ENCODE data around the gene PITX2. TPM values are rescaled to one million over a fixed set of nuclear protein-coding genes. Genes with fewer than 3 reads are reported as not detected.

Gene PITX2
- polyA plus RNA-seq, 12 donors = 39.7 to 61.1 (median 43.7) TPM; not detected in 1

GRCh38 chr4:110639207-110640090 is 16.6 kb upstream of the PITX2 start:
- no peak for DNase-seq

DNA sequence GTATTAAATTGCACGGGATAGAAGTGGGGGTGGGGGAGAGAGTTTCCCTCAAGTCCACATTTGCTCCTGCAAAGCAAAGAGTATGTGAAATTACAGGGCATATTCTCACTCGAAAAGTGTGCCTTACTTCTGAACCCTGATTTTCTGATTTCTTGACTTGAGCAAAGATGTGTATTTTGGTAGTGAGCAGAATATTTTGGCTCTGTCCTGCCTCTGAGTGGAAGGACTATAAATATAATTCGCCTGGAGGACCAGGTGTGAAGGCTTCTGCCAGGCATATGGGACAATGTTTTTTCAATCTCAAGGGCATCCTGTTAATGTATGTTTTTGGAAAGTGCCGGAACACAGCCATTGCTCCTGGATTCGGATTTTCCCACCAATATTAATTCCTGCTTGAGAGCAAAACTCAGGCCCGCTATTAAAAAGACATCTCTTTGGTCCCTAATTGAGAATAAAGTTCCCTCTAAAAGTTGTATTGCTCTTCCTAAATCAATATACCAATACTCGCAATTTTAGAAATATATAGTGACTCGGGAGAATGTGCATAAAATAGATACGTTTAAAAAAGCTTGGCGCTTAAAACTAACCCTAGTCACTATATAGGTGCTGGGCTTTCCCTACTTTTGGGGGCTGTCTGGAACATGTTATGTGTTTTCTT is 15.3 kb upstream of the PITX2 start:
- DNase-seq = no peak

DNA sequence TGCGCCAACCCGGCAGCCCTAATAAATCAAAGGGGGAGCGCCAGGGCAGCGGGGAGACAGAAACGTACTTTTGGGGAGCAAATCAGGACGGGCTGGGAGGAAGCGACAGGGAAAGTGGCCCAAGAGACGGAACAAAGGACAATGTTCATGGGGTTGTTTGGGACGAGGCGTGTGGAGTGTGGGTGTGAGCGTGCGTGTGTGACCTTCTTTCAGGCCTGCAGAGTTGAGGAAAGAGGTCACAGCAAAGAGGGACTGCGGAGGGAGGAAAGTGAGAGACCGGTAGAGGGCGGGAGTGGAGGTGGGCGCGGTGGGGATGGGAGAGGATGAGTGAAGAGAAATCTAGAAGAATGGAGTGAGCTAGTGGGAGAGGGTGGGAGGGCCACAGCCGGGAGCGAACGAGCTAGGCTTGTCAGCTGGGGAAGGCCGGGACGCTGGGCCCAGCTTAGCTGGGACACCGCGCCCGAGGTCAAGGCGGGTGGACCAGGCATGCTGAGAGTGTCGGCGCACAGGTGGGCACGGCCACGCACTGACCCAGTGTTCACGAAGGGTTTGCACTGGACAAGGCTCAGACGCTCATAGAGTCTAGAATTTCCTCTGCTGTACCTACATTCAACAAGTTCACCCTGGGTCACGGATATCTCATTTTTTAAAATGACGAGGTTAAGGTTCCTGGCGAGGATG is 14.7 kb upstream of the PITX2 start:
- DNase-seq = no peak

- no peak for DNase-seq
Observed at GRCh38 chr4:110636680-110637407, 14.0 kb upstream of the PITX2 start.

DNA sequence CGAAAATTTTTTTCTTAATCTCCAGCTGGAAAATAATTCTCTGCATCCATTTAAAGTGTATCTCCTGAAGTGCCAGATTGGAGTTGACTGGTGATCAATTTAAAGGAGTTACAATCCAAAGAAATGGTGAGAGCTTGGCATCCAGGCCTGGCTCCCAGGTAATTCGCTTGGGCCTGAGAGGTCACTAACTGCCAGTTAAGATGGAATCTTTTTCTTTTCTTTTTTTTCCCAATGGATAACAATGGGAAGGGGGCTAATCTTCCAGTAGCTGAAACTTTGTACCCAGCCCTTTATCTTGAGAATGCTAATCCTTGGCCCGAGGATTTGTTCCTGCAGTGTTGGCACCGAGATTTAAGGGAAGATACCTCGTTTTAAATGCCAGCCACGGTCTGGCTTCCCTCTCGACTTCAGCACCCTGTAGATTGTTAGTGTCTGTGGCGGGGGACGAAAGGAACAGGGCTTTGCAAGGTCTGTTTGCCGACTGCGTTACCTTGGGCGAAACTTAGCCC is 13.3 kb upstream of the PITX2 start:
- DNase-seq = no peak

GRCh38 chr4:110635163-110635865 is 12.4 kb upstream of the PITX2 start:
- no peak for DNase-seq

- DNase-seq = no peak
Observed at GRCh38 chr4:110634350-110635162, 11.7 kb upstream of the PITX2 start.

- no peak for DNase-seq
Observed at GRCh38 chr4:110633358-110634341, 10.8 kb upstream of the PITX2 start.

DNA sequence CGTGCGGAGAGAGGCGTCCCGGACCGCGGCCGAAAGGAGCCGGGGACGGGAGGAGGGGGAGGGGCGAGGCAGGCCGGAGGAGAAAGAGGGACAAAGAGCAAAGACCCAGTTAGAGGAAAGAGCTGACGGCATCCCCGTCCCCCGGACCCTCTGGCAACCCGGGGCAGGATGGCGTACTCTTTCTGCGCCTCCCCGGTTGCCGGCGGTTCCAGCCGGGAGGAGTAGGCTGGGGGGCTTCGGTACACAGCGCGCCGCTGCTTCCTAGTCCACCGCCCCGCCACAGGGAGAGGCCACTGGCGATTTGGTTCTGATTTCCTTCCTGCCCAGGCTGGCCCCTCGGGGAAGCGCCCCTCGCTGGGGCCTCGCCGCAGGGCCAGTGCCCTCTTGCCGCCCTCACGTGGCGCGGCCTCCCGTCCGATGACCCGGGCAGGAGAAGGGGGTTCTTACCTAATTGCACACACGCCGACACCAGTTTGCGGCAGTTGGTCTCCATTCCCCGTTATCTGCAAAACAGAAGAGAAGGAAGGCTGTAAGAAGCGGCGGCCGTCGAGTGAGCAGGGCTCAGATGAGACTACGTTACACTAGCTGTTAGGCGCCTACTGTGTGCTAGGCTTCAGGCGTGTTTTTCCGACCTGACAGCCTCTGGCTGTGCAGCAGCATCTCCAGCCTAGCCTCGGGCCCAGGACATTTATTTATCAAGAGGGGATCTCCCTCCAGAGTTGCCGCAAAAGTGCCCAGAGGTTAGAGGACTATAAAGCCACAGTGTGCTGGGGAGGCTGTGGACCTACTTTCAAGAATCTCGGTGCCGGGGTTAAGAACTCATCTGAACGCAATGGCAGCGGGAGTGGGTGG is 9.9 kb upstream of the PITX2 start:
- no peak for DNase-seq

DNA sequence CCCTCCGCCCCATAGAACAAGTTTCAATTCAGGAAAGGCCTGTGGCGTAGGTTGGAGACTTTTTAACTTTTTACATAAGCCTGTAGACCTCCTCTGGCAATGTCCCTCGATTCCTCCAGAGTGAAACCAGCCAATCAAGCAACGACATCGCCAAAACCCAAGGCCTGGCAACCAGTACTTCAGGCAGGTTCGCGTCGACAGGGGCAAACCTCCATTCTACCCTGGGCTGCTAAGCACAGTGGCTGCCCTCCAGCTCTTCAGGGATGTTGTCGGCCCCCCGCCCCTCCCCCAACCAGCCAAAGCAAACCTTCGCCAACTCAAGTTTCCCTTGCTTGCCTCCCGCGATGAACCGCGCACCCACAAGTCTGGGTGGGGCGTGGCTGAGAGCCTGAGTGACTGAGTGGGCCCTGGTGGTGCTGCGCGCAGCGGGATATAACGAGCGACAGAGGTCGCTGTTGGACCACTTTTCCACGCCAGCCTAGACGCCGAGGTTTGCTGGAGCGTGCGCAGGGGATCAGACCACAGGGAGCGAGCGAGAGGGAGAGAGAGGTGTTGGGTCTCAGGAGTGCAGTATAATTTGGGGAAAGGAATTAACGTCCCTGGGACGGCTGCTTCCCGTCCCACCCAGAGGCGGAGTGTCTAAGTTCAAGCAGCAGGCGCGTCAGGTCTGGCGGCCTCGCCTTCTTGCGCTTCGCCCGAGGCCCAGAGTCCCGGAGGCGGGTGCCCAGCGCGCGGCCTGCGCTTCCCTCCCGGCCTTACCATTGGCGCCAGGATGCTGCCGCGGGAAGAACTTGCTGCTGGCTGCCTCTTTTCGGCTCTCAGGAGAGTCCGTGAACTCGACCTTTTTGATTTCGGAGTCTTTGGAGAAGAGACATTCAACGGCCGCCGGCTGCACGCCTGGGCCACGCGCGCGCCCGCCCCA is 9.0 kb upstream of the PITX2 start:
- peak; percentile 88 for DNase-seq

DNA sequence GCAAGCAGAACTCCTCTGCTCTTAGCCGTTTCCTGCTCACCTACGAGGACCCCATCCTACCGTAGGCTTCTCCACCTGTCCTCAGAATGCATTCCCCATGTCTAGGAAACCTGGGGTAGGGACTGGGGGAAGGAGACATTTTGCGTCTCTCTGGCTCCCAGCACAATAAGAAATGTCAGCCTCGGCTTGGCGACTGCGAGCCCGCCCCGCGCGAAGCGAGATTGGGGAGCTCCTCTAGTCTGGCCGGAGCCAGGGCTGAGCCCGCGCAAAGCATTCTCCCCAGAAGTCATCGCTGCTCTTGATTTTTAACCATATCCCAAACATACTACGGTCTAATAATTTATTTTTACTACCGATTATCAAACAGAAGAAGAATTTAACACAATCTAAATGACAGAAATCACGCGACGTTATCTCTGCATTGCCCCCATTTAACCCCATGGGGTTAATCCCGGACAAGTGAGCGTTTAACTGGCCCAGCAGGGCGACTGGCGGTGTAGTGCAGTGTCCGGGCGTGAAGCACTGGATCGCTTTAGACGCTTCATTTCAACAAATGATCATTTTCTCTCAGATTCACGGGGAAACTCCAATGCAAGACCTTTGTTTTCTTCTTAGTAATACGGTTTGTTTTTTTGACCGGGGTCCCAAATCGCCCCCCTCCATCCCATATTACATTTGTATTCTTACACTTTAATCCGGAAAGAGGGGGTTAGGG is 8.0 kb upstream of the PITX2 start:
- DNase-seq = no peak

DNA sequence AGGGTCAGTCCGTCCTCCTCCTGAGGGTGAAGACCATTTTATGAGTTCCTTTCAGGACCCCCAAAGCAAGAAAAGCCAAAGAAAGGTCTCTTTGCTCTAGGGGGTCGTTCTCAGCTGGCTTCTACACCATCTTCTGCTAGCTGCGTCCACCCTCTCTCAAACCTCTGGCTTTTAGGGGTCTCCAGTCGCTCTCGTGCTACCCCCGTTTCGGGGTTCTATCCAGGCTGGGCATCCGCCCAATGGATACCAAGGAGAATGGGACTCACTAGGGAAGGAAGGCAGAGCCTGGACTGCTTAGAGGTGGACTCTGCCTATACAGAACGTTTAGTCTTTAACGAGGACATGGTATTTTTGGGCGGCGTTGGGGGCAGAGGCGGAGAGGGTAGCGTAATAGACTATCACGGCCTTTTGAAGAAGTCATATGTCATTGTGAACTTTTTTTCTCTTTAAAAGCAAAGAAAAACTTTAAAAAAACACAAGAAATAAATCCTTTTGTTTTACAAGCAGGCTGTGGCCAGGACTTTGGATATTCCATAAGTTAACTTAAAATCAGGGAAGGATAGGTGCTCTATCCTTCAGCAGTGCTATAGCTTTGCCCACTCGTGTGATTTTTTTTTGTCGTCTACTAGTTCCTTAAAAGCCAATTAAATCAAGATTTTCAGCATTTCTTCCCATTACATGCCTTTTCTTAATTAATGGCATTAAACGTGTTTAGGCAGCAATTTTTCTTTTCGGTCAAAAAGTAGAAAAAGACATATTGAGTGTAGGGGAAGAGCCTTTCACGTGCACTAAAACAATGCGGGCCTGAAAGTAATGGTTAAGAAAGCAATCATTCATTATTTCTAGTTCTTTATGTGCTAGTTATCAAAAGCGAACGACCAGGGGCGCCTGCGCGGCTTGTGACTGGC is 7.2 kb upstream of the PITX2 start:
- no peak for DNase-seq

DNA sequence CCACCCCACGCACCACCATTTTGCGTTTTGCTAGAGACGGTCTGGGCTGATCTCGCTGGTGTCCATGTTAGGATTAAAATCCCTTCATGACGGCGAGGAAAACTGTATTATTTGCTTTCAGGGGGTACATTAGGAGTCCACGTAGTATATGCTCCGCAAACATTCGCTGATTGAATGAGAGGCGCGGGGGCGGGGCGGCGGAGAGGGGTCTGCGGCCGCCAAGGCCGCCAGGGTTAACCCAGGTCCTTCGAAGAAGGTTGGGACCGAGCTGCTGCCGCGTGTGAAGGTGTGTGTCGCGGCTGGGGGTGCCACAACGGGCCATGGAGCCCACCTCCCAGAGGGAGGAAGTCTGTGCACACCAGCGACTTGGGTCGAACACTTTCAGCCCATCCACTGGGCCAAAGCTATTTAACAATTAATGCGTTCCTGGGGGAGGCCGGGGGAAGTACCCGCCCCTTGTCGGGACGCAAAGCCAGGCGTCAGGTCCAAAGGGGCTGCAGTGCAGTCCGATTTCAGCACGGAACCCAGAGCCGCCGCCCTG is 6.4 kb upstream of the PITX2 start:
- DNase-seq = no peak

DNA sequence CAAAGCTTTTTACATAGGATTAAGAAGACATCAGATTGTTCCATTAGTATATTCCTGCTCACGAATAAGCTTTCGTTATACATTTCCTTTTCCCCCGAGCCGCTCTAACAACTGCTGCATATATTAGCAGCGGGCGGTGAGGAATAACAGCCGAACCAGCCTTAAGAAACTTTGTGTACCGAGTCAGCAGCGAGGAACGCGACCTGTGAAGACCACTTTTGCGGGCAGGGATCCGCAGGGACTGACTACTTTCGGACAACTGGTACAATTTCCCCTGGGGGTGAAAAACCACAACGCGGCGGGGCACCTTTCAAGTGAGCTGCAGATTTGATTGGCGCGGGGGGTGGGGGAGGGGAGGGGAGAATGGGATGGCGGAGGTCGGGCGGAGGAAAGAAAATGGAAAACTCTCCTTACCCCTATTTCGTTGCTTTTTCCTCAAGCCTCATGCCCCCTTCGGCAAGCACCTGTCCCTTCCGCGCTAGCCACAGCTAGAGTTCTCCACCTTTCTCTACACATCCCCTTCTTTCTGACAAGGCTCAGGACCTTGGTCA is 5.9 kb upstream of the PITX2 start:
- DNase-seq = no peak

Measured in muscle of arm (tissue), 12 donors.